PC-3 (cell line): ENCODE data around the gene MCAT.
"Not testable (repeated sequence)": the region's sequence is repeated elsewhere in the genome, so short reads cannot be mapped to it uniquely, and the experiment has no call there.

Experiments
- EZH2 ChIP-seq: fragments of 300-600 bp; sonication (generic); IDR thresholded peaks from one replicate; pipeline ENCODE4 v1.6.1; 2017; ENCODE audit warnings: antibody characterized with exemption, mild to moderate bottlenecking, low read length; ENCODE audit not compliant: unreplicated experiment
- EZH2phosphoT487 ChIP-seq: fragments of 300-600 bp; sonication (generic); IDR thresholded peaks from 2 replicates; pipeline ENCODE4 v1.6.1; 2018; ENCODE audit warnings: mild to moderate bottlenecking, antibody characterized with exemption, low read length, borderline replicate concordance
- TF ChIP-seq, protein P1 (sequence below): fragments of 300-600 bp; sonication (generic); conservative IDR thresholded peaks from 2 replicates; pipeline ENCODE4 v1.5.1; 2017; ENCODE audit warnings: antibody characterized with exemption, low read depth, mild to moderate bottlenecking, low read length

GRCh38 chr22:43146332-43146731 lies 3.1 kb upstream of the MCAT start:
- TF ChIP-seq, protein P1, sequence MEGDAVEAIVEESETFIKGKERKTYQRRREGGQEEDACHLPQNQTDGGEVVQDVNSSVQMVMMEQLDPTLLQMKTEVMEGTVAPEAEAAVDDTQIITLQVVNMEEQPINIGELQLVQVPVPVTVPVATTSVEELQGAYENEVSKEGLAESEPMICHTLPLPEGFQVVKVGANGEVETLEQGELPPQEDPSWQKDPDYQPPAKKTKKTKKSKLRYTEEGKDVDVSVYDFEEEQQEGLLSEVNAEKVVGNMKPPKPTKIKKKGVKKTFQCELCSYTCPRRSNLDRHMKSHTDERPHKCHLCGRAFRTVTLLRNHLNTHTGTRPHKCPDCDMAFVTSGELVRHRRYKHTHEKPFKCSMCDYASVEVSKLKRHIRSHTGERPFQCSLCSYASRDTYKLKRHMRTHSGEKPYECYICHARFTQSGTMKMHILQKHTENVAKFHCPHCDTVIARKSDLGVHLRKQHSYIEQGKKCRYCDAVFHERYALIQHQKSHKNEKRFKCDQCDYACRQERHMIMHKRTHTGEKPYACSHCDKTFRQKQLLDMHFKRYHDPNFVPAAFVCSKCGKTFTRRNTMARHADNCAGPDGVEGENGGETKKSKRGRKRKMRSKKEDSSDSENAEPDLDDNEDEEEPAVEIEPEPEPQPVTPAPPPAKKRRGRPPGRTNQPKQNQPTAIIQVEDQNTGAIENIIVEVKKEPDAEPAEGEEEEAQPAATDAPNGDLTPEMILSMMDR: not testable (repeated sequence)
- not testable (repeated sequence) for TF ChIP-seq EZH2, EZH2phosphoT487
